ENCODE measurements around the gene GALM.
A peak's percentile ranks its signal among the peaks of the same experiment; 100 is the strongest.
"Not testable (repeated sequence)": the region's sequence is repeated elsewhere in the genome, so short reads cannot be mapped to it uniquely, and the experiment has no call there.

Gene GALM

DNA sequence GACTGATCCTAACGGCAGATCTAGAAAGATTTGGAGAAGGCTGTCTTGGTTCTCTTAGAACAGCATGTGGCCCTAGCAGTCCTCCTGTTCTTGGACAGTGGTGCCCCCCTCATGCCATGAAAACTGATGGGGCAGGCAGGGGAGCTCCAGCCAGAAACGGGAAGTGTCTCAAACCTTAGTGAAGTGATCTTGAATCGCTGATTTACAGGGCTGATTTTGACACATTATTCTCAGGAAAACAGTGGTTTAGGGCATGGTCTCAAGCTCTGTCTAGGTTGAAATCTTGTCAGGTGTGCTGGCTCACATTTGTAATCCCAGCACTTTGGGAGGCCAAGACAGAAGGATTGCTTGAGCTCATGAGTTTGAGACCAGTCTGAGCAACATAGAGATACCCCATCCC is 47.4 kb downstream of the GALM start:
- no peak for DNase-seq

DNA sequence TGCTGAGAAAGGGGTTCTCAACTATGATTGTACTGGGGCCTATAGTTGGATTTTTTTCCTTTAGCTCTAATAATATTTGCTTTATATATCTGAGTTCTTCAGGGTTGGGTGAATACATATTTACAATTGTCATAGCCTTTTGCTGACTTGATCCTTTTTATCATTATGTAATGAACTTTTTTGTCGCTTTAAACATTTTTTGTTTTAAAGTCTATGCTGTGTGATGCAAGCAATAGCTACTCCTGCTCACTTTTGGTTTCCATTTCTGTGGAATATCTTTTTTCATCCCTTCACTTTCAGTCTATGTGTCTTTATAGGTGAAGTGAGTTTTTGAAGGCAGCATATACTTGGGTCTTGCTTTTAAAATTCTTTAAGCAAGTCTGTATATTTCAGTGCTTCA is 49.0 kb downstream of the GALM start:
- not testable (repeated sequence) for DNase-seq

DNA sequence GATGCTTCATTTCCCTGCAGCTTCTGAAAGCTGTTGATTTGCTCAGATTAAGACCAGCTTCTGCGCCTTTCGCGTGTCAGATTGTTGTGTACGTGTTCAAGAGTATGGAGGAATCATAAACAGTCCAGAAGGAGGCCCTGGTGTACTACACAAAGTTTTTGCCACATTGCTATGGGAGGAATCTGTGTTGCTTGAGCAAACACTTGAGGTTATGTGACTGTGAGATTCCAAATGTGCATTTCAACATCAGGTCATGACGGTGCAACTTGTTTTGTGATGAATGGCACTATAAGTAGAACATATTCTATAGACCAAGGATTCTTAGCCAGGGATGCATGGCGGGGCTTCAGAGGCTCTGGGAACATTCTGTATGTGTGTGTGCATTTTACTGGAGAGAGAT is 50.3 kb downstream of the GALM start:
- no peak for DNase-seq

DNA sequence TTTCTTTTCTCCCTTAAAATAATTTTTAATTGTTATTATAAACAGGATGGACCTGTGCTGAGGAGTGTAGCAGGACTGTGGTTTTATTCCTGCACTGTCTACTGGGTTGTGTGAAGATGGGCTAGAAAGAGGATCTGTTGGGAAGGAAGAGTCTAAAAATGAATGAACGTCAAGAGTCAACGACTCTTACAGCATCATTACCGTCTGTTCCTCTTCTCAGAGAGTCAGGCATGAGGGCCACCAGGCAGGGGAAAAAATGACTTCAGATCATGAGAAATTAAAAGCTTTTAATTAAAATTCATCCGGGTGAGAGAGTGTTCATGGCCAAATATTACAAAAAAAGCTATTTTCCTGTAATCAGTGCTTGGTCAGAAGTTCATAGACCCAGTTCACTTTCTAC is 52.7 kb downstream of the GALM start:
- no peak for DNase-seq

DNA sequence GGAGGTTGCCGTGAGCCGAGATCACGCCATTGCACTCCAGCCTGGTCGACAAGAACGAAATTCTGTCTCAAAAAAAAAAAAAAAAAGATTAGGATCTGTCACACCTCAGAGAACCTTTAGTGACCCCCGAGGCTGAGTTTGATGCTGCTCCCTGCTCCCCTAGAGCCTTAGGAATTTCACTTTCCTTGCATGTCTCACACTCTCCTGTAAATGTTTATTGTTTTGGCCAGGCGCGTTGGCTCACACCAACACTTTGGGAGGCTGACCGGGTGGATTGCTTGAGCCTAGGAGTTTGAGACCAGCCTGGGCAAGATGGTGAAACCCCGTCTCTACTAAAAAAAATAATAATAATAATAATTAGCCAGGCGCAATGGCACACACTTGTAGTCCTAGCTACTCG is 53.8 kb downstream of the GALM start:
- no peak for DNase-seq

DNA sequence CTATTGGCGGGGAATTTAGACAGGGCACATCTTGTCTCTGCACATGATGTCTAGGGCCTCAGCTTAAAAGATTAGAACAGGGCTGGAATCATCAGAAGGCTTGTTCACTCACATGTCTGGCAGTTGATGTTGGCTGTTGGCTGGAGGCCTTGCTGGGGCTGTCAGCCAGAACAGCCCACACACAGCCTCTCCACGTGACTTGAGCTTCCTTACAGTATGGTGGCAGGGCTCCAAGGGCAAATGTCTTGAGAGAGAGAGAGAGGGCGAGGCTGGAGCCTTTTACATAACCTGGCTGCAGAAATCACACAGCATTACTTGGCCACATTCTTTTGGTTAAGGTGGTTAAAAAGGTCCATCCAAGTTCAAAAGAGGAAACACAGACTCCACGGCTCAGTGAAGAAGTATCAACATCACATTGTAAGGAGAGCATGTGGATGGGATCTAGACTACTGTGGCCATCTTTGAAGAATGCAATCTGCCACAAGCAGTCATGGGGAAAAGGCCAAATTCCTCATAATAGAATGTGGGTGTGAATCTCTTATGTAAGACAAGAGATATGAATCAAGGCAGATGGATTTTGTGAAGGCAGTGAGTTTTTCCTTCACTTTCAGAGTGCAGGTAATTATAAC is 54.8 kb downstream of the GALM start:
- no peak for DNase-seq

DNA sequence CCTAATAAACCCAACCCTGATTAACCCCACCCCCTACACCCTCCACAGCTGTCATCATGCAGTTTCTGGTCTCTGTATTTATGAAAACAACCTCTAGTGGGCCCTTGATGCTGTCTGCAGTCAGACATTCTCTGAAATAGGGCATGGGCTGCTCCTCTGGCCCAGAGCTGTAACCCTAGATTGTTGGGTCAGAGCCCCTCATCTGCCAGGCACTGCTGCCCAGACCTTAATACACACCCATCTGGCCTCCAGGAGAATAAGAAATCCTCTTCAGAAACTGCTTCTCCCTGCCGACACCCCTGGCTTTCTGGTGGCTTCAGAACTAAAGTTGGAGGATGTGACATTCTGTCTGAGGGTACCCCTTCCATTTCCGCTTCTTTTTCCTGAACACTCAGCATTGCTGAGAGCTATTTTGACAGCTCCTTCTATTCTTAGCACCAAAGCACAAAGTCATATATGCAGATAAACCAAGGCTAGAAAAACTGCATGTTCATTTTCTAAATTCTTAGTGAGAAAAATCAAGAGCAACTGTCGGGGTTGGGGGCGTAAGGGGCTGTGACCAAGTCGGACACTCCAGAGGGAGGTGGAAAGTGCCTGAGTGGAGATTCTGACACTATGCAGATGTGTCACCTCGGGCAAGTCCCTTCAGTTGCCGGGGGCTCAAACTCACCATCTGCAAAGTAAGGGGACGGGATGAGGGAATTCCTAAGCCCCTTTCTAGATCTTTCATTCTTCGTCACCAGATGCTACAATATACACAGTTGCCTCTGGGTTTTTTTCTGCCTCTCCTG is 56.6 kb downstream of the GALM start:
- DNase-seq, result no peak

DNA sequence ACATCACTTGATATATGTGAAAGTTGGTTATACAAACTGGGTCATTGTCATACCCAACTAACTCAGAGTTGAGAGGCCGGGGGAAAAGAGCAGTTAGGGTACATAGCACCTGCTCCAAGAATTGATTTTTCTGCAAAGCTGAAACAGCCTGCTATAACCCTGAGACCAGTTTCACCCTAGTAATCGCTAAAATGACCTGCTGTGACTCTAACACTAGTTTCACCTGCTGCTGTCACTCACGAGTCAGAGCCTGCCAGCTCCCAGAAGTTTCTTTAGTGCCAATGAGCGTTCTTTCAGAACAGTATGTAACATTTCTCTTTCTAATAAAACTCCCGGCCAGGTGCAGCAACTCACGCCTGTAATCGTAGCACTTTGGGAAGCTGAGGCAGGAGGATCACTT is 57.3 kb downstream of the GALM start:
- DNase-seq, result no peak

DNA sequence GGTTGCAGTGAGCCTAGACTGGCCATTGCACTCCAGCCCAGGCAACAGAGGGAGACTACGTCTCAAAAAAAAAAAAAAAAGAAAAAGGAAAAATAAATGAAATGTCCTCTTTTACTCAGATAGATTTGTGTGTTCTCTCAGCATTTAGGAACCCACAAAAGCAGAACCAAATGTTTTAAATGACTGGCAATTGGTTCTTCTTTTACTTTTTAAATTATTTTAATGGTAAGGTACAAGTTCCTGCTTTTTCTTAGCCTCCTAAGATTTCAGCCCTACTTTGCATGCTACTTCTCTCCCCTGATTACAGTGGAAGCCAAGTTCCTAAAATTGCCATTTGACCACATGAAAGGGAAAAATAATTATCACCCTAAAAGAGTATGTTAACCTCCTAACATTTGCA is 61.7 kb downstream of the GALM start:
- no peak for DNase-seq

DNA sequence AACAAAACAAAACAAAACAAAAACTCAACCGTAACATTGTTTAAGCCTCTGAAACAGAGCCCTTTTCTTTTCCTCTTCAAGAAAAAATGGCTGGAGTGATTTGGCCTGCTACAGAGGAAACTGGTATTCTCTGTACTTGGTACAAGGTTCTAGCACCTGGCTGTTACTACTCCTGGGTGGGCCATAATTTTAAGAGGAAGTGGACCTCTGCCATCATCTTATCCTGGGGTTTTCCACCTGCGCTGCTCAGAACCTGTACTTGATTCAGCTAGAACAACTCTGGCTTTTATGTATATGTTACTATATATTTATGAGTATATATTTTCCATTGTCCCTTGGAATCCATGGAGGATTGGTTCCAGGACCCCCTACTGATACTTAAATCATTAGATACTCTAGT is 62.8 kb downstream of the GALM start:
- DNase-seq, result no peak

DNA sequence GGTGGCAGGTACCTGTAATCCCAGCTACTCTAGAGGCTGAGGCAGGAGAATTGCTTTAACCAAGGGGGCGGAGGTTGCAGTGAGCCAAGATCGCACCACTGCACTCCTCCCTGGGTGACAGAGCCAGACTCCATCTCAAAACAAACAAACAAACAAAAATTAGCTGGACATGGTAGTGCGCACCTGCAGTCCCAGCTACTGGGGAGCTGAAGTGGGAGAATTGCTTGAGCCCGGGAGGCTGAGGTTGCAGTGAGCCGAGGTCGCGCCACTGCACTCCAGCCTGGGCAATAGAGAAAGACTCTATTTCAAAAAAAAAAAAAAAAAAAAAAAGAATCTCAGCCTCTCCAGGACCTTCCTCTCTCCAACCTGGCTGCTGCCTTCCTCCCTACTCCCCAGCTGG is 65.2 kb downstream of the GALM start:
- no peak for DNase-seq

DNA sequence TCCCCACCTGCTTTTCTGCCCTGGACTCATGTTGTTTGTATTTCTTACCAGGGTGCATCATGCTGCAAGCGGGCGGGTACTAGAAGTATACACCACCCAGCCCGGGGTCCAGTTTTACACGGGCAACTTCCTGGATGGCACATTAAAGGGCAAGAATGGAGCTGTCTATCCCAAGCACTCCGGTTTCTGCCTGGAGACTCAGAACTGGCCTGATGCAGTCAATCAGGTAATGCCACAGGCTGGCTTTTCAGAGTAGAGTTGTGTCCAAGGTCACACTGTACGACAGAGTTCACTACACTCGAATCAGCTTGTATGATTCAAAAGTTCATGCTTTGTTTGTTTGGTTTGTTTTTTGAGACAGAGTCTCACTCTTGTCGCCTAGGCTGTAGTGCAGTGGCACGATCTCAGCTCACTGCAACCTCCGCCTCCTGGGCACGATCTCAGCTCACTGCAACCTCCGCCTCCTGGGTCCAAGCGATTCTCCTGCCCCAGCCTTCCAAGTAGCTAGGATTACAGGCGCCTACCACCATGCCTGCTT is 65.8 kb downstream of the GALM start:
- DNase-seq, result no peak

DNA sequence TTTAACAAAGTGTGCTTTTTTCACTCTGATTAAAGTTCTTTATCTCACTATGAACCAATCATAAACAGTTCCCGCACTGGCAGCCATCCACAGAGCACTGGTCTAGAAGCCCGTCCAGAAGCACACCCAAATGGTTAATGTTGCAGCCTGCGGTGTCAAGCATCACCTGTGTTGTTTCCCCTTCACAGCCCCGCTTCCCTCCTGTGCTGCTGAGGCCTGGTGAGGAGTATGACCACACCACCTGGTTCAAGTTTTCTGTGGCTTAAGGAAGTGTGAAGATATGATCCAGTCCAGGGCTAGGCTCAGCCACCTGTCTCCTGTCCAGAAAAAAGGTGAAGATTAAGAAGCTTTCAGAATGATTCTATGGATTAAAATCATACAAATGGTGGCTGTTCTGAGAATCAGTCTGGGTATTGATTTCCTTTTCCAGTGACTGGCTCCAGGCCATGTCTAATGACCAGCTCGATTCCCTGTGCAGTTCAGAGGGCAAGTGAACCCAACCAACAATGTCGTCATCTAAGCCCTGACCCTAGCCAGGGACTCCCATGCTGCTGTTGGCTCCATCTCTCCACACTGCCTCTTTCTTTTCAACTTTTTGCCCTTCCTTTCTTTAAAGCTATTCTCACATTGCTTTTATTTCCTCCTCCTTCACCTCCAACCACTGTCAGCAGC is 67.5 kb downstream of the GALM start:
- no peak for DNase-seq

DNA sequence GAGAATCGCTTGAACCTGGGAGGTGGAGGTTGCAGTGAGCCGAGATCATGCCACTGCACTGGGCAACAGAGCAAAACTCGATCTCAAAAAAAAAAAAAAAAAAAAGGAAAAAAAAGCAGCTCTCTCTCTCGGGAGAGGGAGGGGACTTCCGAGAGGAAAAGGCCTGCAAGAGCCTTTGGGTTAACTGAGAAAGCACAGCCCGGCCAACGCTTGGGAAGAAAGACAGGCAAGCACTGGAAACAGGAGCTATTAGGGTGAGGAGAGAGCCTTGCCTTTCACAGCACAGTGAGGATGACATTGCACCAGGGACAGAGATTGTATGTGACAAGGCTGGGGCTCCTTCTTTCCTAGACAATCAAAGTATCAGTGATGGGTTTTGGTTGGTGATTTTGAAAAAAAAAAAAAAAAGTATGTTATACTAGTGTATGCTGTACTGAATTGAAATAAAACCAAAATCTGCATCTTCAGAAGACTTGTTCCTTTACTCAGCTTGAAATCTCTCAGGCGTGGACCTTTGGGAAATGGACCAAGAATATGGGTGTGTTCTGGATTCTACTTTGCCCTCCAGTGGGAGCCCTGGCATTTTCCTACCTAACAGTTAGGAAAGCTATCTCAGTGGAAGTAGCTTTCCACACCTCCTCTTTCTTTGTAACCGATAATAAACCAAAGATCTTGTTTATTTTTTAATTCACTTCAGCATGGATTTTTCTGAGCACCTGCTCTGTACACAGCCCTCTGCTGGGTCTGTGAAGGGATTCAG is 68.6 kb downstream of the GALM start:
- DNase-seq, result no peak

DNA sequence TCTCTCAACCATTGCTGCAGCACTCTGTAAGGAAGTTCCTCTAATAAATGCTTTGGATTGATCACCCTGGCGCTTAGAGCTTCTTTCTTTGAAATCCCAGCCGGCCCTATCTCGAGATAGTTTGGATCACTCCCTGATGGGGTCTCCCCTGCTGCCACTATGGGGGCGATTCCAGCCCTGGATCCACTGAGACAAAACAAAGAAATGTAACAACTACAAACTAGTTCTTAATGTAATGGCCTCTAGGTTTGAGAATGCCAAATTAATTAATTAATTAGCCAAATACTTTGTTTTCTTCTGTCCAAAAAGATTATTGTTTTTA is 70.0 kb downstream of the GALM start:
- no peak for DNase-seq

DNA sequence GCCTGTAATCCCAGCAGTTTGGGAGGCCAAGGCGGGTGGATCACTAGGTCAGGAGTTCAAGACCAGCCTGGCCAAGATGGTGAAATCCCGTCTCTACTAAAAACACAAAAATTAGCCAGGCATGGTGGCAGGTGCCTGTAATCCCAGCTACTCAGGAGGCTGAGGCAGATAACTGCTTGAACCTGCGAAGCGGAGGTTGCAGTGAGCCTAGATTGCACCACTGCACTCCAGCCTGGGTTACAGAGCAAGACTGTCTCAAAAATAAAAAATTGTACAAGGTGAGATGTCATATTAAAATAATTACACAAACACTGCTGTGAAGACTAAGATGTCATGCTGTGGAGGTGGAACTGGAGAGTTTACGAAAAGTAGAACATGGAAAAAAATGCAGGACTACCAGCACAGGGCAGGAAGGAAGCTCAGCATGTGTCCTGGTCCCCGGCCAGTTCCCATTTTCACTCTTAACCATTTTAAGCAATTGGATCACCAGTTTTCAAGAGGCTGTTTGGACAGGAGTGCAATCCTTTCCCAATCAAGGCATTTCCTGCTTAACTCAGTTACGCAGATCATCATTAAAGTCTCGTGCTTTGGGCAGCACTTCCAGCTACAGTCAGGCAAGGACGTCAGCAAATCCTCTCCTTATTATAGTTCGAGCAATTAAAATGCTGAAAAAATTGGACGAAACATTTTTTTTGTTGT is 71.2 kb downstream of the GALM start:
- not testable (repeated sequence) for DNase-seq

DNA sequence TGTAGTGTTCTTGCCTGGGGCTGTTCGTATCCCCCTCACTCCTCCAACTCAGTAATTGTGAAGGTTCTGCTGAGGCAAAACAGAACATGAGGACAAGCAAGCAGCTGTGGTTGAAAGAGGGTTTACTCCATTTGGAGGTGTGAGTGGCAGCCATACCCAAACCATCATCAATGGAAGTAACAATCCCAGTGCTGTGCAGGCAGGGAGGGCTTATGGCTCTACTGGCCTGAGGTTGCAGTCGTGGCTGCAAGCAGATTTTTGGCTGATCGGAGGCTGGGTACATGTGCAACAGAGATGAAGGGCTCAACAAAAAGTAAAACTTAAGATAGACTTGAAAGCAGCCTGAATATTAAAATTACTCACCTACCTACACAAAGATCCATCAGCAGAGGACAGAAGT is 72.0 kb downstream of the GALM start:
- DNase-seq, result no peak

DNA sequence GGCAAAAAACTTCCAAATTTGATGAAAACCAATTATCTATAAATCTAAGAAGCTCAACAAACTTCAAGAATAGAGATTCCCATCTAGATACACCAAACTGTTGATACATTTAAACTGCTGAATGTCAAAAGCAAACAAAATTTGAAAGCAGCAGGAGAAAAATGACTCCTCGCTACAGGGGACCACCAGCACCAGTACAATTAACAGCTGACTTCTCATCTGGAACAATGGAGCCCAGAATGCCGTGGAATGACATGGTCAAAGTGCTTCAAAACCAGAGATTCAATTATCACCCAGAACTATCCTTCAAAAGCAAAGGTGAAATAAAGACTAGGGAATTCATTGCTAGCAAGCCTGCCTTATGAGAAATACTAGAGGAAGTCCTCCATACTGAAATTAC is 73.6 kb downstream of the GALM start:
- DNase-seq, result no peak

DNA sequence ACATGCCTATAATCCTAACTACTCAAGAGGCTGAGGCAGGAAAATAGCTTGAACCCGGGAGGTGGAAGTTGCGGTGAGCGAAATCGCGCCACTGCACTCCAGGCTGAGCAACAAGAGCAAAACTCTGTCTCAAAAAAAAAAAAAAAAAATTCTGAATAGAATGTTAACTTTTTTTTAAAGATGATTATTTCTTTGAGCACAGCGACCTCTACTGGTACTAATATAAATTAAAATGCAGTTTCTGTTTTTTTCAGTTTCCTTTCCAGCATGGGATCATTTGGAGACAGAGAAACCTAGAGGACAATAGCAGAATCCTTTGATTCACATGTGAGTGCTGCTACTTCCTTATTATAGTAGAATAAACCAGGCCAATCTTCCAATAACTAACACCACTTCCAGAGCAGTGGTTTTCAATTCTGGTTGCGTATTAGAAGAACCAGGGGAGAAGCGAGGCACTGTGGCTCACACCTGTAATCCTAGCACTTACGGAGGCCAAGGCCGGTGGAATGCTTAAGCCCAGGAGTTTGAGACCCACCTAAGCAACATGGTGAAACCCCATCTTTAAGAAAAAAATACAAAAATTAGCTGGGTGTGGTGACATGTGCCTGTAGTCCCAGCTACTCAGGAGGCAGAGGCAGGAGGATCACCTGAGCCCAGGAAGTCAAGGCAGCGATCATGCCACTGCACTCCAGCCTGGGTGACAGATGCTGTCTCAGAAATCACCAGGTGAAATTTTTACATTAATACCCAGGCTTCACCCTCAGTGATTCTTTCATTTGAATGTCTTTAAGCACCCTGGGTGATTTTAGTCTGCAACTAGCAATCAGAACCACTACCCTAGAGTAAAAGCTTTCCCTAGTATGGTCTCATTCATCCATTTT is 75.2 kb downstream of the GALM start:
- DNase-seq, result peak; percentile 3

DNA sequence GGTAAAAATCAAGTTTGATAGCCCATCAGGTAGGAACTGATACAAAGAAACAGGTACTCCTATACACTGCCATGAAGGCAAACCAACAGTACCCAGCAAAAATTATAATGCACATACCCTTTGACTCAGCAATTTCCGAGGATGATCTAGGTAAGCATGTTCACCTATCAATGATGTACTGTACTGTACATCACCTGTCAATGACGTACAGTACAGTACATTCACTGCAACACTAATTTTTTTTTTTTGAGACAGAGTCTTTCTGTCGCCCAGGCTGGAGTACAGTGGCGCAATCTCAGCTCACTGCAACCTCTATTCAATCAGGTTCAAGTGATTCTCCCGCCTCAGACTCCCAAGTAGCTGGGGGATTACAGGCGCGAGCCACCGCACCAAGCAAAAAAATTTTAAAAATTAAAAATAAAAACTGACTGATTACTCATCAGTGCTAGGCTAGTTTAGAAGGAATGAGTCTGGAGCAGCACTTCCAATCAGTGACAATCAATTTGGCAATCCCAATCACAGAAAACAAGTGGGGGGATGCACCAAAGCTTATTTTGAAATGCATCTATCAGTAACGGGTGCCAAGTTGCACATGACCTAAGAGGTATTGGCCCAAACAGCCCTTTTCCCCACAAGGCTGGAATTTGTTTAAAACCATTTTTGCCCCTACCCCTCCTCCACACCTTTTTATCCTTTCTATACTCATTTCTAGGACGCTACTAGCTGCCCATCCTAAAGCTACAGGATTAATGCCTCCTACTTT is 77.1 kb downstream of the GALM start:
- DNase-seq, result no peak
